ENCODE data around the gene C3. TPM values are rescaled to one million over a fixed set of nuclear protein-coding genes. Genes with fewer than 3 reads are reported as not detected.

Gene C3
- total and polyA plus RNA-seq, 8 donors = 67.7 to 3,753 (median 596) TPM

DNA sequence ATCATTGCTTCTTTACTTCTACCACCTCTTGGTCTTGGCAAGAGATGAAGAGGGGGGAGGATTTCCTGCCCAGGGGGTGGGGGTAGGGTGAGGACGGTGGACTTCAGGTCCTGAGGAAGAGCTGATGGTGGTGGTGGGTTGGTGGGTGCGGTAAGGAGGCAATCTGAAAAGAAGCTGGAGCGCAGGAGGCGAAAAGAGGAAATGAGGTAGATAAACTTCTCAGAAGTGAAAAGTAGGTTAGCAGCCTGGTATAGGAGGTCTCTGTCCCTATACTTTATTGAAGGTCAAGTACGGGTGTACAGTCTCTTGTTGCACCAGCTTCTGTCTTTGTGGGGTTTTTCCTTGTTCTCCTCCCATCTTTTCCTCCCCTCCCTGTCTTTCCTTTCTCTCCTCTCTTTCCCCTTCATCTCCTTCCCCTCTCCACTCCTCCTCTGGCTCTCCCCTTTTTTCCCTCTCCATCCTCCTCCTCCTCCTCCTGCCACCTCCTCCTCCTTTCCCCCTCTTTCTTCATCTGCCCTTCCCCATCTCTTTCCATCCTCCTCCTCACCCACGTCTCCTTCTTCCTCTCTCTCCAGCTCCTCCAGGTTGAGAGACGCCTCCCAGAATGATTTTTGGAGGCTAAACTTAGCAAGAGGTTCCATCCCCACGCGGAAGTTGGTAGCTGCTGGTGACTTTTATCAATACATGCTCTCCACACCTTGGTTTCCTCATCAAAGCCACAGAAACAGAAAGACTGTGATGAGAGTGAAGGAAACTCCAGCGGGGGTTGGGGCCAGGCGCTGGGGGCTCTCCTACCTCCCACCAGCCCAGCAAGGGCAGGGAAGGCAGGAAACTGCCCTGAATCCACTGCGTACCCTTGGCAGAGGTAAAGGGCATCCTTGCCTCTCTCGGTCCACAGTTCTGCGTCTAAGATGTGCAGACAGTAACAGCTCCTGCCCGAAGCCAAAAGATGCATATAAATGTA, 65.8 kb downstream of the C3 start:
- intact Hi-C loops (cut with DNase I) = no loop called here
- H3K36me3 ChIP-seq = no peaks in the 10 kb centered on the region
- WGBS, 2 donors = 53 to 73% methylated on average over 15 of the region's 15 CpGs
- no peaks in the 10 kb centered on the region for H3K27me3 ChIP-seq
- DNase-seq (no peak), FAIRE-seq (no peak), ATAC-seq (no peak)
- no peak overlapping the region for H3K4me3 ChIP-seq
- TF ChIP-seq, protein P1, sequence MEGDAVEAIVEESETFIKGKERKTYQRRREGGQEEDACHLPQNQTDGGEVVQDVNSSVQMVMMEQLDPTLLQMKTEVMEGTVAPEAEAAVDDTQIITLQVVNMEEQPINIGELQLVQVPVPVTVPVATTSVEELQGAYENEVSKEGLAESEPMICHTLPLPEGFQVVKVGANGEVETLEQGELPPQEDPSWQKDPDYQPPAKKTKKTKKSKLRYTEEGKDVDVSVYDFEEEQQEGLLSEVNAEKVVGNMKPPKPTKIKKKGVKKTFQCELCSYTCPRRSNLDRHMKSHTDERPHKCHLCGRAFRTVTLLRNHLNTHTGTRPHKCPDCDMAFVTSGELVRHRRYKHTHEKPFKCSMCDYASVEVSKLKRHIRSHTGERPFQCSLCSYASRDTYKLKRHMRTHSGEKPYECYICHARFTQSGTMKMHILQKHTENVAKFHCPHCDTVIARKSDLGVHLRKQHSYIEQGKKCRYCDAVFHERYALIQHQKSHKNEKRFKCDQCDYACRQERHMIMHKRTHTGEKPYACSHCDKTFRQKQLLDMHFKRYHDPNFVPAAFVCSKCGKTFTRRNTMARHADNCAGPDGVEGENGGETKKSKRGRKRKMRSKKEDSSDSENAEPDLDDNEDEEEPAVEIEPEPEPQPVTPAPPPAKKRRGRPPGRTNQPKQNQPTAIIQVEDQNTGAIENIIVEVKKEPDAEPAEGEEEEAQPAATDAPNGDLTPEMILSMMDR (IDR thresholded peaks at IDR 0.05) = no peak
- no peaks in the 10 kb centered on the region for H3K4me1 ChIP-seq
- no peaks in the 10 kb centered on the region for H3K9me3 ChIP-seq
- no peak overlapping the region for H3K27ac ChIP-seq

DNA sequence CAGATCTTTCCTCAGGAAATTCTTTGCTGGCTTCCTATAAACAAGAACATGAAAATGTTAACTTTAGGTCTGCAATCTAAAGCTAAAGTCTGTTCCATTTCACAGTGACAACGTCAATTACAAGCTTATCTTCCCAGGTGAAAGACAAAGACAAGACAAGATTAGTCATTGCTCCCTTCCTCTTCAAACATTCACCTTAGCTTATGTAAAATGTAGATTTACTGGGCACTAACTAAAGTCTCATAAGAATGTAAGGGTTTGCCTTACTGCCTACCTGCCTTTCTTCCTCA, 67.7 kb downstream of the C3 start:
- H3K9me3 ChIP-seq = no peaks in the 10 kb centered on the region
- H3K4me1 ChIP-seq = no peaks in the 10 kb centered on the region
- no peak for FAIRE-seq
- WGBS, 2 donors = 33 to 41% methylated on average over 1 of the region's 1 CpG
- TF ChIP-seq, protein P1 (IDR thresholded peaks at IDR 0.05) = no peak
- H3K27me3 ChIP-seq = no peaks in the 10 kb centered on the region
- no peak for ATAC-seq
- H3K4me3 ChIP-seq = no peak overlapping the region
- no peak overlapping the region for H3K27ac ChIP-seq
- no peak for DNase-seq
- H3K36me3 ChIP-seq = no peaks in the 10 kb centered on the region
- intact Hi-C loops (cut with DNase I) = no loop called here

DNA sequence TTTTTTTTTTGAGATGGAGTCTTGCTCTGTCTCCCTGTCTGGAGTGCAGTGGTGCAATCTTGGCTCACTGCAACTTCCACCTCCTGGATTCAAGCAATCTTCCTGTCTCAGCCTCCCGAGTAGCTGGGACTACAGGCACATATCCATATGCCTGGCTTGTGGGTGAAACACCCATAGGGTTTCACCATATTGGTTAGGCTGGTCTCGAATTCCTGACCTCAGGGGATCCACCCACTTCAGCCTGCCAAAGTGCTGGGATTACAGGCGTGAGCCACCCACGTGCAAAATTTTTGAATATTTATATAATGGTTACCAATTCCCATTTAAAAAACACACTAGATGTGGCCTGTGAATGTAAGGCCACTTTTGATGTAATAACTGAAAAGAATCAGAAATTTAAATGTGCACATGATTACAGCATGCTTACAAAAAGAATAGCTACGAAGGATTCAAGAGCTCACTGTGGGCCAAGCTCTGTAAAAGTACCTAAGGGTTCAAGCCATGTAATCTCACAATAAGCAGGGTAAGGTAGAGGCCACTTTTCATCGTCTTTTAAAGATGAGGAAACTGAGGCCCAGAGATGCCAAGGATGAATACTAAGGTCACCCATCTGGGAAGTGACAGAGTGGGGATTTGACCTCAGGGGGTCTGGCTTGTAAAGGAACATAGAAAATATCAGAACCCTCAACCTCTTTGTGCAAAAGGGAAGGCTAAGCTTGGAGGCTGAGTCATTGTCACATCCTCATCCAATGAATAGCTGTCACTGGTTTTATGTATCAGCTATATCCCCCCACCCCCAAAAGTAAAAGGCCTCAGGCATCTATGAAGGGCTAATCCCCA, 68.3 kb downstream of the C3 start:
- Histone ChIP-seq H3K36me3 (no peaks in the 10 kb centered on the region), H3K4me1 (no peaks in the 10 kb centered on the region), H3K4me3 (no peak overlapping the region), H3K27ac (no peak overlapping the region), H3K9me3 (no peaks in the 10 kb centered on the region), H3K27me3 (no peaks in the 10 kb centered on the region)
- WGBS, 2 donors = 65 to 71% methylated on average over 6 of the region's 6 CpGs
- DNase-seq (no peak), FAIRE-seq (no peak), ATAC-seq (no peak)
- TF ChIP-seq, protein P1 (IDR thresholded peaks at IDR 0.05) = no peak
- intact Hi-C loops (cut with DNase I) = no loop called here

DNA sequence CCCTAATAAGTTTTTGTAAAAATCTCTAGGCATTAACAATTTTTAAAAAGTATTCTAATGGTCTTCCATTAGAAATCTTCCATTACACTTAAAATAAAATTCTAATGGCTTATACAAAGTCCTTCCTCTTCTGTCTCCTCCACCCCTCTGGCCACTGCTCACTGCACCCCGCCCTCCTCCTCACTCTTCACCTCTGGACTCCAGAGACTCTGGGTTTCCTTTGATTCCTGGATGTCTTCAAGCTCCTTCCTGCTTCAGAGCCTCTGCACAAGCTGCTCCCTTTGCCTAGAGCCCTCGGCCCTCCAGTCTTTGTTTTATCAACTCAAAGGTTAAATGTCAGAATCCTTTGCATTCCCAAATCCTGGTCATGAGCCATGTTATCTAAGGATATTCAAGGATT, 71.3 kb downstream of the C3 start:
- H3K27ac ChIP-seq = no peak overlapping the region
- H3K4me1 ChIP-seq = no peaks in the 10 kb centered on the region
- H3K9me3 ChIP-seq = no peaks in the 10 kb centered on the region
- no peak for ATAC-seq
- TF ChIP-seq, protein P1 (IDR thresholded peaks at IDR 0.05) = no peak
- H3K27me3 ChIP-seq = no peaks in the 10 kb centered on the region
- H3K36me3 ChIP-seq = no peaks in the 10 kb centered on the region
- WGBS, 2 donors = 36 to 52% methylated on average over 2 of the region's 2 CpGs
- DNase-seq = no peak
- H3K4me3 ChIP-seq = no peak overlapping the region
- intact Hi-C loops (cut with DNase I) = no loop called here
- no peak for FAIRE-seq

Data from pancreas (tissue), 10 donors.